Esophagus muscularis mucosa (tissue), 4 donors: ENCODE data around the gene DCTPP1.

Experiments used
- EP300 ChIP-seq: sonication (generic); formaldehyde crosslinking; IDR thresholded peaks from one replicate; pipeline ENCODE4 v1.6.1; 2017; ENCODE audit warnings: antibody characterized with exemption
- POLR2A ChIP-seq: fragments of 450-650 bp; IDR thresholded peaks from one replicate; pipeline ENCODE4 v1.6.1; 2017; ENCODE audit warnings: antibody characterized with exemption, moderate library complexity, mild to moderate bottlenecking, low read depth
- POLR2AphosphoS5 ChIP-seq, 2 donors: sonication (generic); formaldehyde crosslinking; IDR thresholded peaks; one replicate each; pipeline ENCODE4 v1.6.1; 2017; ENCODE audit warnings: antibody characterized with exemption in 2 of 2
- TF ChIP-seq, protein P1 (sequence below), 3 experiments: fragments of 200-600 bp in 2 of 3; fragments of 450-650 bp in 1 of 3; sonication (generic) in 2 of 3; IDR thresholded peaks; one replicate each; pipeline ENCODE4 v1.5.1; 2017 to 2019; ENCODE audit warnings: antibody characterized with exemption in 3 of 3, mild to moderate bottlenecking in 2 of 3, moderate library complexity in 1 of 3

DNA sequence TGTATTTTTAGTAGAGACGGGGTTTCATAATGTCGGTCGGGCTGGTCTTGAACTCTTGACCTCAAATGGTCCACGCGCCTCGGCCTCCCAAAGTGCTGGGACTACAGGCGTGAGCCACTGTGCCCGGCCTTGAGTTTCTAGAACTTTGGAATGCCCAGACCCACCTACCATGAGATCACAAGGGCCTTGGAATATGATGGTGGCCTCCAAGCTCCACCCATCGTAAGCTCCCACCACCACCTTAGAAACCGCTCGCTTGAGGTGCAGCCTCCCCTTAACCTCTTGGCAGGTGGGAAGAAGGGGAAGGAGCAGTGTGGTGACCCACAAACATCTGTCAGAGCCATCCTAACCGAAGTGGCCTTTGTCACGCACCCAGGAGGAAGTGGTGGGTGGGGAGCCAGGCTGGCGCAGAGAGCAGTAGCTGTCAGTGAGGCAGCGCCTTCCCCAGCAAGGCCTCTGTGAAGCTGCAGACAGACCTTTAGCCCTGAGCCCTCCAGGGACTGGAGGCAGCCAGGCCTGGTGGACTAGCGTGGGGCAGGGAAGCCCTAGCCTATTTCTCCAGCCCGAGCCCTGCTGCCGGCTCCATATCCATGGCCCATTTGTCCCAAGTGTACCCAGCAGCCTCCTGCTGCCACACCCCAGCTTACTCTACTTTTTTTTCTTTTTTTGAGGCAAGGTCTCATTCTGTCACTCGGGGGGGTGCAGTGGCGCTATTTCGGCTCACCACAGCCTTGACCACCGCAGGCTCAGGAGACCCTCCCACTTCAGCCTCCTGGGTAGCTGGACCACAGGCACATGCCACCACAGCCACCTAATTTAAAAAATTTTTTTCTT, 28.9 kb upstream of the DCTPP1 start:
- TF ChIP-seq, protein P1, sequence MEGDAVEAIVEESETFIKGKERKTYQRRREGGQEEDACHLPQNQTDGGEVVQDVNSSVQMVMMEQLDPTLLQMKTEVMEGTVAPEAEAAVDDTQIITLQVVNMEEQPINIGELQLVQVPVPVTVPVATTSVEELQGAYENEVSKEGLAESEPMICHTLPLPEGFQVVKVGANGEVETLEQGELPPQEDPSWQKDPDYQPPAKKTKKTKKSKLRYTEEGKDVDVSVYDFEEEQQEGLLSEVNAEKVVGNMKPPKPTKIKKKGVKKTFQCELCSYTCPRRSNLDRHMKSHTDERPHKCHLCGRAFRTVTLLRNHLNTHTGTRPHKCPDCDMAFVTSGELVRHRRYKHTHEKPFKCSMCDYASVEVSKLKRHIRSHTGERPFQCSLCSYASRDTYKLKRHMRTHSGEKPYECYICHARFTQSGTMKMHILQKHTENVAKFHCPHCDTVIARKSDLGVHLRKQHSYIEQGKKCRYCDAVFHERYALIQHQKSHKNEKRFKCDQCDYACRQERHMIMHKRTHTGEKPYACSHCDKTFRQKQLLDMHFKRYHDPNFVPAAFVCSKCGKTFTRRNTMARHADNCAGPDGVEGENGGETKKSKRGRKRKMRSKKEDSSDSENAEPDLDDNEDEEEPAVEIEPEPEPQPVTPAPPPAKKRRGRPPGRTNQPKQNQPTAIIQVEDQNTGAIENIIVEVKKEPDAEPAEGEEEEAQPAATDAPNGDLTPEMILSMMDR (IDR thresholded peaks at IDR 0.05): no peak
- TF ChIP-seq POLR2A: no peak
- TF ChIP-seq EP300: no peak
- TF ChIP-seq POLR2AphosphoS5 (IDR thresholded peaks at IDR 0.05): no peak
